Osteoblast (primary cell): ENCODE data around the gene HSPA12B. TPM values are rescaled to one million over a fixed set of nuclear protein-coding genes. Genes with fewer than 3 reads are reported as not detected.
A peak's percentile ranks its signal among the peaks of the same experiment; 100 is the strongest.

Experiments used
- DNase-seq: peaks from one replicate; pipeline ENCODE4 v3.0.0; 2011; ENCODE audit warnings: low spot score, mixed read lengths; ENCODE audit not compliant: insufficient read length; ENCODE audit errors: missing footprints
- H2AFZ ChIP-seq: 2 replicates; pipeline ENCODE4 v1.6.0; 2011; ENCODE audit warnings: mild to moderate bottlenecking, low read length
- H3K27ac ChIP-seq: 2 replicates; pipeline ENCODE4 v1.5.1; 2011; ENCODE audit warnings: mild to moderate bottlenecking, low read depth, low read length, moderate library complexity
- H3K27me3 ChIP-seq: 2 replicates; pipeline ENCODE4 v1.6.0; 2012; ENCODE audit warnings: mild to moderate bottlenecking, control low read depth, inconsistent platforms, low read length, moderate library complexity; ENCODE audit not compliant: insufficient read depth
- H3K36me3 ChIP-seq: 2 replicates; pipeline ENCODE4 v1.5.1; 2011; ENCODE audit warnings: mild to moderate bottlenecking, low read length, control low read depth, moderate library complexity; ENCODE audit not compliant: insufficient read depth
- H3K4me1 ChIP-seq: 2 replicates; pipeline ENCODE4 v1.5.1; 2011; ENCODE audit warnings: mild to moderate bottlenecking, low read length, control low read depth, moderate library complexity; ENCODE audit not compliant: insufficient read depth
- H3K4me2 ChIP-seq: 2 replicates; pipeline ENCODE4 v1.6.0; 2011; ENCODE audit warnings: mild to moderate bottlenecking, low read length; ENCODE audit not compliant: insufficient read depth
- H3K4me3 ChIP-seq: fragments of 200-600 bp; sonication (generic); 3 replicates; pipeline ENCODE4 v1.5.1; 2012; ENCODE audit warnings: mild to moderate bottlenecking, low read length, inconsistent platforms; ENCODE audit not compliant: insufficient read depth
- H3K79me2 ChIP-seq: 2 replicates; pipeline ENCODE4 v1.6.0; 2012; ENCODE audit warnings: mild to moderate bottlenecking, low read length, control low read depth, inconsistent platforms; ENCODE audit not compliant: insufficient read depth
- H3K9me3 ChIP-seq: 2 replicates; pipeline ENCODE4 v1.5.1; 2011; ENCODE audit warnings: low read depth, low read length, control low read depth
- H4K20me1 ChIP-seq: 2 replicates; pipeline ENCODE4 v1.6.0; 2012; ENCODE audit warnings: mild to moderate bottlenecking, low read length, control low read depth; ENCODE audit not compliant: insufficient read depth
- total RNA-seq: library from RNA; depleted of rRNA; stranded (reverse); fragments of >200 nt; gene quantifications from 2 replicates; pipeline ENCODE4 v1.2.3, GENCODE V29; 2012
- TF ChIP-seq, protein P1 (sequence below): IDR thresholded peaks from 2 replicates; pipeline ENCODE4 v1.5.1; 2011; ENCODE audit warnings: mild to moderate bottlenecking, low read depth, low read length, moderate library complexity; ENCODE audit errors: extremely low read depth

The HSPA12B gene
- total RNA-seq, 1 donor, result not detected

GRCh38 chr20:3785240-3786125 lies 53.0 kb downstream of the HSPA12B start:
- H2AFZ ChIP-seq, result no peak overlapping the region
- peak; percentile 92 for DNase-seq
- H3K9me3 ChIP-seq, result no peaks in the 10 kb centered on the region
- H3K4me2 ChIP-seq, result peak overlapping the region; percentile 87
- H3K4me3 ChIP-seq, result peak overlapping the region; percentile 79
- peaks cover 35% of the 10 kb centered on the region for H3K79me2 ChIP-seq
- H3K4me1 ChIP-seq, result peaks cover 26% of the 10 kb centered on the region
- TF ChIP-seq, protein P1, sequence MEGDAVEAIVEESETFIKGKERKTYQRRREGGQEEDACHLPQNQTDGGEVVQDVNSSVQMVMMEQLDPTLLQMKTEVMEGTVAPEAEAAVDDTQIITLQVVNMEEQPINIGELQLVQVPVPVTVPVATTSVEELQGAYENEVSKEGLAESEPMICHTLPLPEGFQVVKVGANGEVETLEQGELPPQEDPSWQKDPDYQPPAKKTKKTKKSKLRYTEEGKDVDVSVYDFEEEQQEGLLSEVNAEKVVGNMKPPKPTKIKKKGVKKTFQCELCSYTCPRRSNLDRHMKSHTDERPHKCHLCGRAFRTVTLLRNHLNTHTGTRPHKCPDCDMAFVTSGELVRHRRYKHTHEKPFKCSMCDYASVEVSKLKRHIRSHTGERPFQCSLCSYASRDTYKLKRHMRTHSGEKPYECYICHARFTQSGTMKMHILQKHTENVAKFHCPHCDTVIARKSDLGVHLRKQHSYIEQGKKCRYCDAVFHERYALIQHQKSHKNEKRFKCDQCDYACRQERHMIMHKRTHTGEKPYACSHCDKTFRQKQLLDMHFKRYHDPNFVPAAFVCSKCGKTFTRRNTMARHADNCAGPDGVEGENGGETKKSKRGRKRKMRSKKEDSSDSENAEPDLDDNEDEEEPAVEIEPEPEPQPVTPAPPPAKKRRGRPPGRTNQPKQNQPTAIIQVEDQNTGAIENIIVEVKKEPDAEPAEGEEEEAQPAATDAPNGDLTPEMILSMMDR, result no peak
- peaks cover 39% of the 10 kb centered on the region for H4K20me1 ChIP-seq
- H3K27me3 ChIP-seq, result no peaks in the 10 kb centered on the region
- H3K27ac ChIP-seq, result peak overlapping the region; percentile 56
- H3K36me3 ChIP-seq, result peaks cover 5% of the 10 kb centered on the region

DNA sequence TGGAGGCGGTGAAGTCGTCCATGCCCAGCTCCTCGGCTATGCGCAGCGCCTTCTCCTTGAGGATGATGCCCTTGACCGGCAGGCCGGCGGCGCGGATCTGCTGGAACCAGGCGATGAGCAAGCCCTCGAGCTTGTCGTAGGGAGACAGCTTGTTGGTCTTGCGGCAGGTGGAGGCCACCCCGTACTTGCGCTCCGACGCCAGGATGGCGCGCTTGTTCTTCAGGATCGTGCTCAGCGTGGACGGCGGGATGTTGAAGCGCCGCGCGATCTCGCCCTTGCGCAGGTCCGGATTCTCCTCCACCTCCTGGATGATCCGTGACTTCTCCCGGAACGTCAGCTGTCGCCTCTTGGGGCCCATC lies 53.6 kb downstream of the HSPA12B start:
- peak; percentile 95 for DNase-seq
- TF ChIP-seq, protein P1, result no peak
- H2AFZ ChIP-seq, result peak overlapping the region; percentile 48
- H3K4me2 ChIP-seq, result peak overlapping the region; percentile 87
- H3K27me3 ChIP-seq, result no peaks in the 10 kb centered on the region
- H3K36me3 ChIP-seq, result peaks cover 5% of the 10 kb centered on the region
- peaks cover 35% of the 10 kb centered on the region for H3K79me2 ChIP-seq
- peak overlapping the region; percentile 56 for H3K27ac ChIP-seq
- H3K4me1 ChIP-seq, result peaks cover 22% of the 10 kb centered on the region
- peaks cover 39% of the 10 kb centered on the region for H4K20me1 ChIP-seq
- H3K4me3 ChIP-seq, result peak overlapping the region; percentile 79
- H3K9me3 ChIP-seq, result no peaks in the 10 kb centered on the region

- Histone ChIP-seq H3K9me3 (no peaks in the 10 kb centered on the region), H3K27ac (peak within 1 kb of the TSS; percentile 56), H2AFZ (peak within 1 kb of the TSS; percentile 48), H3K4me3 (peak within 1 kb of the TSS; percentile 79), H4K20me1 (peaks cover 36% of the 10 kb centered on the region), H3K4me1 (peaks cover 21% of the 10 kb centered on the region), H3K79me2 (peaks cover 35% of the 10 kb centered on the region), H3K4me2 (peak within 1 kb of the TSS; percentile 87), H3K27me3 (no peaks in the 10 kb centered on the region), H3K36me3 (peaks cover 5% of the 10 kb centered on the region)
- DNase-seq, result peak; percentile 100
- TF ChIP-seq, protein P1, result peak; percentile 49
Measured at GRCh38 chr20:3786665-3787323, 54.3 kb downstream of the HSPA12B start, which contains the start of gene CENPB. CENPB (minus strand) TSS chr20:3786740; CDS start chr20:3786483, 257 bp downstream.
